HEK293 (cell line): ENCODE results near the gene WASF3.
"Not testable (repeated sequence)": the region's sequence is repeated elsewhere in the genome, so short reads cannot be mapped to it uniquely, and the experiment has no call there.

Experiments used
- CTCF ChIA-PET: fragments of 350-600 bp; formaldehyde crosslinking; extraction: SDS; loops from one replicate; lab custom pipeline; 2021; ENCODE audit warnings: antibody characterized with exemption; lab: Yijun Ruan, JAX
- POLR2A ChIA-PET: fragments of 300-600 bp; formaldehyde crosslinking; extraction: SDS; loops from one replicate; lab custom pipeline; 2020; ENCODE audit warnings: antibody characterized with exemption, inconsistent platforms; lab: Yijun Ruan, JAX
- H3K27ac ChIP-seq: fragments of 200-500 bp; sonication (Bioruptor generic); 2 replicates; pipeline ENCODE4 v1.5.1; 2014; ENCODE audit warnings: low read depth, low read length, control low read depth, inconsistent platforms; ENCODE audit errors: extremely low read depth
- H3K36me3 ChIP-seq, 2 experiments: fragments of 200-500 bp in 1 of 2; sonication (Bioruptor generic) in 1 of 2; 1 replicate in 1 of 2; 2 replicates in 1 of 2; pipeline ENCODE4 v1.5.1; 2014 to 2017; ENCODE audit warnings: inconsistent platforms in 2 of 2, low read length in 2 of 2; ENCODE audit not compliant: control insufficient read depth in 2 of 2, insufficient read depth in 1 of 2
- H3K4me1 ChIP-seq: fragments of 200-500 bp; sonication (Bioruptor generic); 2 replicates; pipeline ENCODE4 v1.5.1; 2014; ENCODE audit warnings: mild to moderate bottlenecking, low read length, inconsistent platforms; ENCODE audit not compliant: control insufficient read depth, insufficient read depth
- H3K4me3 ChIP-seq: 2 replicates; pipeline ENCODE4 v1.5.1; 2011; ENCODE audit warnings: low read depth, mild to moderate bottlenecking, control low read depth, low read length, moderate library complexity
- H3K9me3 ChIP-seq: fragments of 200-500 bp; sonication (Bioruptor generic); 2 replicates; pipeline ENCODE4 v1.5.1; 2014; ENCODE audit warnings: low read depth, low read length, inconsistent platforms; ENCODE audit not compliant: control insufficient read depth, insufficient read depth
- BCL11B ChIP-seq: fragments of 450-650 bp; formaldehyde crosslinking; IDR thresholded peaks from 2 replicates; pipeline ENCODE4 v1.5.1; 2016; ENCODE audit warnings: low read depth, missing biosample characterization, missing genetic modification characterization
- HOXC10 ChIP-seq: sonication (generic); formaldehyde crosslinking; IDR thresholded peaks from 2 replicates; pipeline ENCODE4 v1.8.1; 2023; ENCODE audit warnings: mild to moderate bottlenecking, missing genetic modification reagents
- ZNF133 ChIP-seq: fragments of 450-650 bp; formaldehyde crosslinking; IDR thresholded peaks from 2 replicates; pipeline ENCODE4 v1.5.1; 2016; ENCODE audit warnings: missing biosample characterization, missing genetic modification characterization
- ZNF140 ChIP-seq: fragments of 450-650 bp; formaldehyde crosslinking; IDR thresholded peaks from 2 replicates; pipeline ENCODE4 v1.5.1; 2016; ENCODE audit warnings: missing biosample characterization, missing genetic modification characterization
- ZNF174 ChIP-seq: fragments of 450-650 bp; formaldehyde crosslinking; IDR thresholded peaks from 2 replicates; pipeline ENCODE4 v1.5.0; 2017; ENCODE audit warnings: missing biosample characterization, mild to moderate bottlenecking, missing genetic modification characterization
- ZNF202 ChIP-seq: fragments of 450-650 bp; formaldehyde crosslinking; IDR thresholded peaks from 2 replicates; pipeline ENCODE4 v1.5.1; 2016; ENCODE audit warnings: missing biosample characterization, missing genetic modification characterization, borderline replicate concordance
- ZNF48 ChIP-seq: fragments of 450-650 bp; formaldehyde crosslinking; IDR thresholded peaks from 2 replicates; pipeline ENCODE4 v1.5.1; 2016; ENCODE audit warnings: missing biosample characterization, missing genetic modification characterization
- ZNF530 ChIP-seq: fragments of 450-650 bp; formaldehyde crosslinking; IDR thresholded peaks from 2 replicates; pipeline ENCODE4 v1.5.1; 2016; ENCODE audit warnings: low read depth, missing biosample characterization, missing genetic modification characterization
- ZNF558 ChIP-seq: fragments of 450-650 bp; formaldehyde crosslinking; IDR thresholded peaks from 2 replicates; pipeline ENCODE4 v1.5.1; 2016; ENCODE audit warnings: missing biosample characterization, missing genetic modification characterization
- ZNF560 ChIP-seq: fragments of 450-650 bp; formaldehyde crosslinking; IDR thresholded peaks from 2 replicates; pipeline ENCODE4 v1.5.1; 2017; ENCODE audit warnings: missing biosample characterization, missing genetic modification characterization, borderline replicate concordance
- ZNF585B ChIP-seq: fragments of 450-650 bp; formaldehyde crosslinking; IDR thresholded peaks from 2 replicates; pipeline ENCODE4 v1.5.1; 2016; ENCODE audit warnings: missing biosample characterization, missing genetic modification characterization
- ZNF747 ChIP-seq: fragments of 450-650 bp; formaldehyde crosslinking; IDR thresholded peaks from 2 replicates; pipeline ENCODE4 v1.5.1; 2016; ENCODE audit warnings: missing biosample characterization, missing genetic modification characterization
- ZNF791 ChIP-seq: fragments of 450-650 bp; formaldehyde crosslinking; IDR thresholded peaks from 2 replicates; pipeline ENCODE4 v1.5.1; 2016; ENCODE audit warnings: missing biosample characterization, missing genetic modification characterization
- TF ChIP-seq, protein P1 (sequence below): fragments of 450-650 bp; formaldehyde crosslinking; IDR thresholded peaks from 2 replicates; pipeline ENCODE4 v1.5.1; 2016; ENCODE audit warnings: missing biosample characterization, missing genetic modification characterization, borderline replicate concordance
- TF ChIP-seq, protein P2 (sequence below): fragments of 450-650 bp; formaldehyde crosslinking; optimal IDR thresholded peaks from 2 replicates; pipeline ENCODE3; 2016; ENCODE audit warnings: missing biosample characterization, mild to moderate bottlenecking, missing genetic modification characterization
- TF ChIP-seq, protein P3 (sequence below): fragments of 450-650 bp; formaldehyde crosslinking; IDR thresholded peaks from 2 replicates; pipeline ENCODE4 v1.5.1; 2016; ENCODE audit warnings: missing biosample characterization, missing genetic modification characterization, borderline replicate concordance
- TF ChIP-seq, protein P4 (sequence below): fragments of 450-650 bp; formaldehyde crosslinking; IDR thresholded peaks from 2 replicates; pipeline ENCODE4 v1.5.1; 2016; ENCODE audit warnings: missing biosample characterization, missing genetic modification characterization

Gene WASF3

DNA sequence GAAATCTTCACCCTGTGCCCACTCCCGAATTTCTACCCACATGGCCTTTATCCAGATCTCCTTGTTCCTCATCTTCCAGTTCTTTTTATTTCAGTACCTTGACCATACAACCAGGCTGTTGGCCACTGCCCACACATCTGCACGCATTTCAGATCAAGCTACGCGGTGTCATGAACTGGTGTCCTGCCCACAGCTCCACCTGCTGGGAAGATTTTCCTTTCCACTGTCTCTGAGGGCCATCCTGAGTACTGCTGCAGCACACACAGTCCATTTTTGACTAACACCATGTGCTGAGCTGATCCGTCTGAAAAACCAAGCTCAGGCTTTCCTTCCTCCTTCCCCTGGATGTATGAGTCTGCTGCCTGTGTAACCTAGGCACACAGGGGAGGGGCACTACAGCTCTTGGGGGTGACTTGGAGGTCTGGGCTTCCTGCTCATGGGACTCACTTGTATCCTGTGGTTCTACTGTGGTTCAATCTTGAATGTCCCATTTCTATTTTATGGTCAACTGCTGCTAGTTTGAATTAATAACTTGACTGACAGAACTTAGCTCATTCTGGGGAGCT, 71.9 kb downstream of the WASF3 start:
- Histone ChIP-seq H3K4me3 (no peak overlapping the region), H3K27ac (no peak overlapping the region), H3K36me3 (peaks cover 0 to 4% of the 10 kb centered on the region in 2 experiments; a peak in 1 of 3 replicates), H3K4me1 (no peaks in the 10 kb centered on the region), H3K9me3 (no peaks in the 10 kb centered on the region)
- CTCF ChIA-PET: interaction anchor here (0.6 to 2.6 kb wide), 7 partner anchors 10 to 445 kb away, joined by 3 to 11 read pairs (median 3); no protein-coding TSS in a partner anchor
- POLR2A ChIA-PET: no interaction called here
- TF ChIP-seq, protein P1, sequence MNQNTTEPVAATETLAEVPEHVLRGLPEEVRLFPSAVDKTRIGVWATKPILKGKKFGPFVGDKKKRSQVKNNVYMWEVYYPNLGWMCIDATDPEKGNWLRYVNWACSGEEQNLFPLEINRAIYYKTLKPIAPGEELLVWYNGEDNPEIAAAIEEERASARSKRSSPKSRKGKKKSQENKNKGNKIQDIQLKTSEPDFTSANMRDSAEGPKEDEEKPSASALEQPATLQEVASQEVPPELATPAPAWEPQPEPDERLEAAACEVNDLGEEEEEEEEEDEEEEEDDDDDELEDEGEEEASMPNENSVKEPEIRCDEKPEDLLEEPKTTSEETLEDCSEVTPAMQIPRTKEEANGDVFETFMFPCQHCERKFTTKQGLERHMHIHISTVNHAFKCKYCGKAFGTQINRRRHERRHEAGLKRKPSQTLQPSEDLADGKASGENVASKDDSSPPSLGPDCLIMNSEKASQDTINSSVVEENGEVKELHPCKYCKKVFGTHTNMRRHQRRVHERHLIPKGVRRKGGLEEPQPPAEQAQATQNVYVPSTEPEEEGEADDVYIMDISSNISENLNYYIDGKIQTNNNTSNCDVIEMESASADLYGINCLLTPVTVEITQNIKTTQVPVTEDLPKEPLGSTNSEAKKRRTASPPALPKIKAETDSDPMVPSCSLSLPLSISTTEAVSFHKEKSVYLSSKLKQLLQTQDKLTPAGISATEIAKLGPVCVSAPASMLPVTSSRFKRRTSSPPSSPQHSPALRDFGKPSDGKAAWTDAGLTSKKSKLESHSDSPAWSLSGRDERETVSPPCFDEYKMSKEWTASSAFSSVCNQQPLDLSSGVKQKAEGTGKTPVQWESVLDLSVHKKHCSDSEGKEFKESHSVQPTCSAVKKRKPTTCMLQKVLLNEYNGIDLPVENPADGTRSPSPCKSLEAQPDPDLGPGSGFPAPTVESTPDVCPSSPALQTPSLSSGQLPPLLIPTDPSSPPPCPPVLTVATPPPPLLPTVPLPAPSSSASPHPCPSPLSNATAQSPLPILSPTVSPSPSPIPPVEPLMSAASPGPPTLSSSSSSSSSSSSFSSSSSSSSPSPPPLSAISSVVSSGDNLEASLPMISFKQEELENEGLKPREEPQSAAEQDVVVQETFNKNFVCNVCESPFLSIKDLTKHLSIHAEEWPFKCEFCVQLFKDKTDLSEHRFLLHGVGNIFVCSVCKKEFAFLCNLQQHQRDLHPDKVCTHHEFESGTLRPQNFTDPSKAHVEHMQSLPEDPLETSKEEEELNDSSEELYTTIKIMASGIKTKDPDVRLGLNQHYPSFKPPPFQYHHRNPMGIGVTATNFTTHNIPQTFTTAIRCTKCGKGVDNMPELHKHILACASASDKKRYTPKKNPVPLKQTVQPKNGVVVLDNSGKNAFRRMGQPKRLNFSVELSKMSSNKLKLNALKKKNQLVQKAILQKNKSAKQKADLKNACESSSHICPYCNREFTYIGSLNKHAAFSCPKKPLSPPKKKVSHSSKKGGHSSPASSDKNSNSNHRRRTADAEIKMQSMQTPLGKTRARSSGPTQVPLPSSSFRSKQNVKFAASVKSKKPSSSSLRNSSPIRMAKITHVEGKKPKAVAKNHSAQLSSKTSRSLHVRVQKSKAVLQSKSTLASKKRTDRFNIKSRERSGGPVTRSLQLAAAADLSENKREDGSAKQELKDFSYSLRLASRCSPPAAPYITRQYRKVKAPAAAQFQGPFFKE (tag by site-specific recombination): no peak
- TF ChIP-seq ZNF133 (tag by site-specific recombination) (no peak), ZNF791 (no peak), ZNF560 (tag by site-specific recombination) (no peak), HOXC10 (no peak), ZNF140 (tag by site-specific recombination) (no peak), ZNF174 (tag by site-specific recombination) (no peak), ZNF585B (tag by site-specific recombination) (no peak), ZNF747 (tag by site-specific recombination) (no peak), ZNF558 (tag by site-specific recombination) (no peak)
- TF ChIP-seq, protein P2, sequence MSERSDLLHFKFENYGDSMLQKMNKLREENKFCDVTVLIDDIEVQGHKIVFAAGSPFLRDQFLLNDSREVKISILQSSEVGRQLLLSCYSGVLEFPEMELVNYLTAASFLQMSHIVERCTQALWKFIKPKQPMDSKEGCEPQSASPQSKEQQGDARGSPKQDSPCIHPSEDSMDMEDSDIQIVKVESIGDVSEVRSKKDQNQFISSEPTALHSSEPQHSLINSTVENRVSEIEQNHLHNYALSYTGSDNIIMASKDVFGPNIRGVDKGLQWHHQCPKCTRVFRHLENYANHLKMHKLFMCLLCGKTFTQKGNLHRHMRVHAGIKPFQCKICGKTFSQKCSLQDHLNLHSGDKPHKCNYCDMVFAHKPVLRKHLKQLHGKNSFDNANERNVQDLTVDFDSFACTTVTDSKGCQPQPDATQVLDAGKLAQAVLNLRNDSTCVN (tag by site-specific recombination): no peak

DNA sequence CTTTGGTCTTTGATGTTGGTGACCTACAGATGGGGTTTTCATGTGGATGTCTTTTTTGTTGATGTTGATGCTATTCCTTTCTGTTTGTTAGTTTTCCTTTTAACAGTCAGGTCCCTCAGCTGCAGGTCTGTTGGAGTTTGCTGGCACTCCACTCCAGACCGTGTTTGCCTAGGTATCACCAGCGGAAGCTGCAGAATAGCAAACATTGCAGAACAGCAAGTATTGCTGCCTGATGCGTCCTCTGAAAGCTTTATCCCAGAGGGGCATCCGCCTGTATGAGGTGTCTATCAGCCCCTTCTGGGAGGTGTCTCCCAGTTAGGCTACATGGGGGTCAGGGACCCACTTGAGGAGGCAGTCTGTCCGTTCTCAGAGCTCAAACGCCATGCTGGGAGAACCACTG, 78.2 kb downstream of the WASF3 start:
- H3K36me3 ChIP-seq, H3K4me3 ChIP-seq, H3K9me3 ChIP-seq, CTCF ChIA-PET, H3K27ac ChIP-seq, H3K4me1 ChIP-seq, POLR2A ChIA-PET: not testable (repeated sequence)

DNA sequence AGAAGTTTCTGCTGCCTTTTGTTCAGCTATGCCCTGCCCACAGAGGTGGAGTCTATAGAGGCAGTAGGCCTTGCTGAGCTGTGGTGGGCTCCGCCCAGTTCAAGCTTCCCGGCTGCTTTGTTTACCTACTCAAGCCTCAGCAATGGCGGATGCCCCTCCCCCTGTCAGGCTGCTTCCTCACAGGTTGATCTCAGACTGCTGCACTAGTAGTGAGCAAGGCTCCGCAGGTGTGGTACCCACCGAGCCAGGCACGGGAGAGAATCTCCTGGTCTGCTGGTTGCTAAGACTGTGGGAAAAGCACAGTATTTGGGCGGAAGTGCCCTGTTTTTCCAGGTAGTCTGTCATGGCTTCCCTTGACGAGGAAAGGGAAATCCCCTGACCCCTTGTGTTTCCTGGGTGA, 78.6 kb downstream of the WASF3 start:
- H3K4me3 ChIP-seq, H3K36me3 ChIP-seq, H3K27ac ChIP-seq, H3K4me1 ChIP-seq, POLR2A ChIA-PET, CTCF ChIA-PET, H3K9me3 ChIP-seq: not testable (repeated sequence)

DNA sequence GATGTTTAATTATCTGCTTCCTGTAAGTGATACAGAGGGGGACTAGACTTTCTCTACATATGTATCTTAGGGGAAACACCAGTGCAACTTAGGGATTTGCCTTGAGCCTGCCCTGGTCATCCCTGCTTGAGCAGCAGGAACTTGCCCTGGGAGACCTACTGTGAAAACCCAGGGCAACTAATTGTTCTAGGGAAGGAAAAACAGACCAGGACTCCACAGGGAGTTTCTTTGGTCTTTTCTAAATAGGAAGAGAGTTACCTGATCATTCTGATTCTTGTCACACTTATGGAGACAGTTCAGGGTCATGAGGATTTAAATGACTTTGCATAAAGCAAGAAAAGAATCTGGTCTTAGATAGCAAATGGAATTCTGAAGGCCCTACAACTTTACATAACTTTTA, 89.1 kb downstream of the WASF3 start:
- Histone ChIP-seq H3K4me3 (no peak overlapping the region), H3K36me3 (peaks cover 0 to 6% of the 10 kb centered on the region in 2 experiments; a peak in 2 of 3 replicates), H3K9me3 (no peaks in the 10 kb centered on the region), H3K27ac (no peak overlapping the region), H3K4me1 (no peaks in the 10 kb centered on the region)
- ChIA-PET POLR2A (no interaction called here), CTCF (interaction anchor here (0.7 kb wide), 1 partner anchor 52 kb away, joined by 3 read pairs; no protein-coding TSS in a partner anchor)
- TF ChIP-seq, protein P3, sequence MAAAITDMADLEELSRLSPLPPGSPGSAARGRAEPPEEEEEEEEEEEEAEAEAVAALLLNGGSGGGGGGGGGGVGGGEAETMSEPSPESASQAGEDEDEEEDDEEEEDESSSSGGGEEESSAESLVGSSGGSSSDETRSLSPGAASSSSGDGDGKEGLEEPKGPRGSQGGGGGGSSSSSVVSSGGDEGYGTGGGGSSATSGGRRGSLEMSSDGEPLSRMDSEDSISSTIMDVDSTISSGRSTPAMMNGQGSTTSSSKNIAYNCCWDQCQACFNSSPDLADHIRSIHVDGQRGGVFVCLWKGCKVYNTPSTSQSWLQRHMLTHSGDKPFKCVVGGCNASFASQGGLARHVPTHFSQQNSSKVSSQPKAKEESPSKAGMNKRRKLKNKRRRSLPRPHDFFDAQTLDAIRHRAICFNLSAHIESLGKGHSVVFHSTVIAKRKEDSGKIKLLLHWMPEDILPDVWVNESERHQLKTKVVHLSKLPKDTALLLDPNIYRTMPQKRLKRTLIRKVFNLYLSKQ (tag by site-specific recombination): no peak
- no peak for TF ChIP-seq ZNF48 (tag by site-specific recombination)
- TF ChIP-seq, protein P4, sequence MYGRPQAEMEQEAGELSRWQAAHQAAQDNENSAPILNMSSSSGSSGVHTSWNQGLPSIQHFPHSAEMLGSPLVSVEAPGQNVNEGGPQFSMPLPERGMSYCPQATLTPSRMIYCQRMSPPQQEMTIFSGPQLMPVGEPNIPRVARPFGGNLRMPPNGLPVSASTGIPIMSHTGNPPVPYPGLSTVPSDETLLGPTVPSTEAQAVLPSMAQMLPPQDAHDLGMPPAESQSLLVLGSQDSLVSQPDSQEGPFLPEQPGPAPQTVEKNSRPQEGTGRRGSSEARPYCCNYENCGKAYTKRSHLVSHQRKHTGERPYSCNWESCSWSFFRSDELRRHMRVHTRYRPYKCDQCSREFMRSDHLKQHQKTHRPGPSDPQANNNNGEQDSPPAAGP (tag by site-specific recombination): no peak
- no peak for TF ChIP-seq BCL11B (tag by site-specific recombination)
- TF ChIP-seq ZNF202 (tag by site-specific recombination): no peak
- no peak for TF ChIP-seq ZNF585B (tag by site-specific recombination)
- TF ChIP-seq ZNF530 (tag by site-specific recombination): no peak
- TF ChIP-seq ZNF140 (tag by site-specific recombination): no peak
